Stimulated activated CD4-positive, alpha-beta T cell treated with anti-CD3 and anti-CD28 coated beads, Interleukin-1b, Interleukin-23, amount 100 ng/mL, for 4 hours (primary cell): ENCODE measurements around the gene ABCF2.

Source experiments
- DNase-seq, 2 donors: peaks; one replicate each; pipeline ENCODE4 v3.0.0-alpha.2; 2020; ENCODE audit warnings: low read depth in 2 of 2

Gene ABCF2

DNA sequence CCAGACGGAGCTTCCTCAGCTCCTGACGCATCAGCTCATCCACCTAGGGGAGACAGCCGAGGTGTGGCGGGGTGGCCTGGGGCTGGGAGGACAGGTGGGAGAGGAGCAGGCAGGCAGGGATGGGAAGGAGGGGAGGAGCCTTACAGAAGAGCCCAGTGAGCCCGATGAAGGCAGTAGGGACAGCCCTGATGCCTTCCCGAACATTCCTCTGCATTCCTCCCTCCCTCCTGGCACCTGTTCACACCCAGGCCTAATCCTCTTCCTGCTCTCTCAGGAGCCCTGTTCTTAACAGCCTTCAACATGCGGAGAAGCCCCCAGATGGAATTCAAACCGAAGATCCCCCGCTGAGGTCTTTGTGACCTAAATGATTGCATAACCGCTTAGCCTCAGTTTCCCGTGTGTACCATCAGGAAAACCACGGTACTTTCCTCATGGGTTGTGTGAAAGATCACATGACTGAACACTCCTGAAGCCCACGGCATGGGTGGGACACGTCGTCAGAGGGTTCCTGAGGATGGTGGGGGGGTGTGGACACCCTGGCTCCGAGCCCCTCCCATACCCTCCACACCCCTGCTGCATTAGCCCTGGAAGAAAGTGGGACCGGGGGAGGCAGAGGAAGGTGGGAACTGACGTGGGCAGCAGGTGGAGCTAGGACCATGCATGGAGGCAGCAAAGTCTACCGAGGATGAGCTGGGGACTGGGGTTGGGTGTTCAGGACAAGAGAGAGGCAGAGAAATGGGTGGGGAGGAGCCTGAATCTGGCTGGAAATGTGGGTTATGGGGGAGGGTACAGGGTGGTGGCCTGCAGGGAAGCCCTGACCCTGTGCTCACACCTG is 31.2 kb downstream of the ABCF2 start:
- no peak for DNase-seq

DNA sequence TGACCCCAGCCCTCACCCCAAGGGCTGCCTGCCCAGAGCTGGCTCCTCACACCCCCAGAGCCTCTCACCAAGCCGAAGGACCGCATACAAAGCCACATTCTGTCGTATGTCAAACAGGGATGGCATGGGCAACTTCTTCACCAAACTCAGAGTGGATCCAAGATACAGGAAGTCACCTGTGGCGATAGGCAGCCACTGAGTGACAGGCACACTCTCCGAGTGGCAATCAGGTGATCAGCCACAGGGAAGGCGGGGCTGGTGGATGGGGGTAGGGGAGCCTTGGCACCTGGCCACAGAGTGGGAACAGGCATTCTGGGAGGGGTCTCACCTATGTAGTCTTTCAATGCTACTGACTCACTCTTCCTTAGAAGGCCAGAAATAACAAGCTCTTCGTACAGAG is 32.8 kb downstream of the ABCF2 start:
- DNase-seq = no peak

DNA sequence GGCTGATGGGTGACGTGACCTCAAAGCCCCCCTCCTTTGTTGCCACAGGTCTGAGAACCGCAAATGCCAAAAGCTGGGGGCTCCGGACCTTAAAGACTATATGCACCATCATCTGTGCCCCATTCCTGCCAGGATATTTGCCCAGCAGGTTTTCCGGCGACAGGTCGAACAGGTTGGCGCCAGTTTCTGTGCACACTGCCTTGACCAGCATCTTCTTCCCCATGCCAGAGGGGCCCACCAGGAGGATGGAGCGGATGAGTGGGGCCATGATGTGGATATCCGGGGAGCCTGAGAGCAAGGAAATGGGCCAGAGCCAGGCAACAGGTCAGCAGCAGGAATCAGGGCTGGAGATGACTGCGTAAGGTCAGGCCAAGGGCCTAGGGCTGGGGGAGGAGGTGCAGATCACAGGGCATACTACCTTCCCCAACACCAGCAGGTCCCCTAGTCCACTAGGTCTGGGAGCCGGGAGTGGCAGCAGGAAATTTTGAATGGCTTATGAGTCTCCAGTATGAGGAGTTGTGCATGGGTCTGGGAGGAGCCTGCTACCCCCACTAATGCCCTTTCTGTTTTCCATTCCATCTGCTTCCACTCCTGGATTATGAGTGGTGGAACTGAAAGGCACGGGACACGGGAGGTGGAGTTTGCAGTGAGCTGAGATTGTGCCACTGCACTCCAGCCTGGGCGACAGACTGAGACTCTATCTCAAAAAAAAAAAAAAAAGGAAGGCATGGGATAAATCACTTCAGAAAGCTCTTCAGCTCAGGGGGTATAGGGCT is 33.6 kb downstream of the ABCF2 start:
- DNase-seq = no peak

DNA sequence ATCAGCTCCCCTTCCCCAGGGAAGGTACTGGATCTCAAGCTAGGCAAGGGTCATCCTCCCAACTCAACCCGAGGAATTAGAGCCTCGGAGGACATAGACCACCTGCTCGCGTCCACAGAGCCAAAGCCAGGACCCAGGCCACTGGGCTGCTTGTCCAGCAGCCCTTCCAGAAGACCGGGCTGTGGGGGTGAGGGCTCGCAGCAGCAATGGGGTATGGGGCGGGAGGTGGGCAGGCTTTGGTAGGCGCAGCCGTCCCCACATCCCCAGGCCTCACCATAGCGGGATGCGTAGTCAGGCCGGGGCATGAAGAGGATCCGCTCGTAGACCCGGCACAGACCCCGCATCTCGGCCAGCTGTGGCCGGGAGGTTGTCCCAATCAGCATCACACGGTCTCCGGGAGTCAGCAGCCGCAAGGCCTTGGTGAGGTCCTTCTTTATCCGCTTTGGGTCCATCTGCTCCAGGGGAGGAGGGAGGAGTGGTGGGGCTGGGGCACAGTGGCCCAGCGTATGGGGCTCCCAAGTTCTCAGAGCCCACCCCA is 34.9 kb downstream of the ABCF2 start:
- no peak for DNase-seq

DNA sequence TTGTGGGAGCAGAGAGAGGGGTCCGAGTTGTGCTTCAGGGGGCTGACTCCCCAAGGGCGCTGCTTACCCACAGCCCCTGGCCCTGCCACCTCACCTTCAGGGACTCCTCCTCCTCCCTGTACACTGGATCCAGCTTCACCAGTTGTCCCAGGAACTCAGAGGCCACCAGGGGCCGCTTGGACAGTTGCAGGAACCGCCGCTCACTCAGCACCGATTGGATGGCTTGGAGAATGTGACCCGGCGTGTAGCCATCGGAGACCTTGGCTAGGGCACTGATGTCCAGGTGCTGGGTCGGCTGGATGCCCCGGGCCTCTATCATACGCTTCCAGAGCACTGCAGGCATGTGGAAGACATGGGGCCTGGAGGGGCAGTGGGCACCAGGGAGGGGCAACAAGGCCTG is 35.5 kb downstream of the ABCF2 start:
- DNase-seq = no peak

DNA sequence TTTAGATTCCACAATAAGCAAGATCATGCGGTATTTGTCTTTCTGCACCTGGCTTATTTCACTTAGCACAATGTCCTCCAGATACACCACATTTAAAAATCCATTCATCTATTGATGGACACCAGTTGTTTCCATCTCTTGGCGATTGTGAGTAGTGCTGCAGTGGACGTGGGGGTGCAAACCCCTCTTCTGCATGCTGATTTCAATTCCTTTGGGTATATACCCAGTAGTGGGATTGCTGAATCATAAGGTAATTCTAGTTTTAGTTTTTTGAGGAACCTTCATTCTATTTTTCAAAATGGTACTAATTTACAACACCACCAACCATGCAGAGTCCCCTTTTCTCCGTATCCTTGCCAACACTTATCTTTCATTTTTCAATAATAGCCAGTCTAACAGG is 38.0 kb downstream of the ABCF2 start:
- DNase-seq = no peak

DNA sequence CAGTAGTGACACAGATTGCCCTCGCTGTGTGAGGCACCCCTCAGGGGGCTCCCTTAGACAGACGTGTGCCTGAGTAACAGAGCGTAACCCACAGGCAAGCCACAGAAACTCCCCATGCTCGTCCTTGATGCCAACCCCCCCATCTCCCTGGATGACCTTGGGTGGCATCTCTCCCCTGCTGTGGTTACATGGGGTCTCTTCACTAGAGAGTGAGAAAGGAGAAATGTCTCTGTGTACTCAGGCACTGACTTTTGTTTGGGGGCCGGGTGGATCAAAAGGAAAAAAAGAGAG is 38.8 kb downstream of the ABCF2 start:
- no peak for DNase-seq

DNA sequence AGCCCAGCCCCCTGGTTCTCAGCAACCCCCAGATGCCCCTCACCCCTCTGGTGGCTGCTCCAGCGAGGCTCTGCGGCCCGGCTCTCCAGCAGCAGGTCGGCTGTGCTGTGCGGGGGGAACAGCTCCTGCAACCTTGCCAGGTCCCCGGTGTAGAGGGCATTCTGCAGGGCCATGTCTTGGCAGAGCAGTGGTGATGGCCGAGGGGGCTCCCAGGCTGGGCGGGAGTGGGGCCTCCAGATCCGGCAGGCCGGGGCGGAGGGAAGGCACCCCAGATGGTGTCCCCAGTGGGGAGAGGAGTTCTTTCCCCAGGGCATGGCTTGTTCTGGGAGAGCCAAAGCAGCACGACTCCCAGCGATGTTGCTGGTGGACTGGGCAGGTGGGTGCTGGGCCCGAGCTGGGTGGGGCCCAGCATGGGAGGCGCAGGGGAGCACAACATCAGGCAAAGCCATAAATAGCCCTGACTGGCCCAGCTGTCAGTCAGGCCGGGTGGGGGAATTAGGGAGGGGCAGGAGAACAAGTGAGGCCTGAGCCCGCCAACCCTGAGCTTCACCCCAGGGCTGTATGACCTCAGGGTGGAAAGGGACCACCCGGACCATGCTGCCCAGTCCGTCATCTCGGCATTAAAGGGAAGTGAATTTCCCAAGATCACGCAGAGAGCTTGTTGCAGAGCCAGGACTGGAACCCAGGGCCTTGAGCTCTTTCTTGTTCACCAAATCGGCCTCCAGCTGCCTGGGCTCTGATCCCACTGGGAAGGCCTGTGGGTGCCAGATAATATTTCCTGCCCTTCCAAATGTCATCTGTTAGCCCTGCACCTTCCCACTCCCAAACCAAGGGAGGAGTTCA is 39.4 kb downstream of the ABCF2 start:
- DNase-seq = no peak

DNA sequence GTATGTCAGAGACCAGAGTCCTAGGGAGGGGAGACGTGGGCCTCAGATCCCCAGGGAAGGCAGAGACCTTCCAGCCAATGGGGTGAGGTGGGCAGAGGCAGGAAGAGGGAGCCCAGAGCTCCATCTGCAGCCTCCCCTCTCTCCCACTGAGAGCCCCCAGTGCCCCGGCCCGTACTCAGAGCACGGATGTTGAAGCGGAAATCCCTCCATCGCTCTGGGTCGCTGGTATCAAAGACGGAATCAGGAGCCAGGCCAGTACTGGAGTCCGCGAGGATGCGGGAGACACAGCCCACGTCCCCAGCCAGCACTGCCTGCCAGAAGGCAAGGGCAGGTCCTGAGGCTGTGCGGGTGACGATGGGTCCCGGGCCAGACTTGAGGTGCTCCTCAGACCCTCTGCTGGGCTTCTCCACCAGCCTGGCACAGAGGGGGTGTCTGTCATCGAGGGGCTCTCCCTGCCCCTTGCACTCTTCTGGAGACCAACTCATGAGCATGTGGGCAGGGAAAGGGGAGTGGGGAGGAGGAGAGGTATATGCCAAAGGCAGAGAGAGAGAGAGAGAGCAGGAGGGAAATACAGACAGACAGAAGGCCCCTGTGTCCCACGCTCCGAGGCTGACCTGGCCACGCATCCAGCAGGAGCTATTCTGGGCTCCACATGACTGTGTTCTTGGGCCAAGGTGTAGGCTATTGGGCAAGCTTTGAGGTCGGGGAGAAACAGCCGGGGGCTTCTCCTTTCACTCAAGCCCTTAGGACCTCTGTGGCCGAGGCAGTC is 40.2 kb downstream of the ABCF2 start, which contains the start of gene ASB10:
ASB10 (minus strand) TSS at position 611 of the 769 bp plus-strand sequence; CDS start at position 491, 120 bp downstream.
- no peak for DNase-seq

DNA sequence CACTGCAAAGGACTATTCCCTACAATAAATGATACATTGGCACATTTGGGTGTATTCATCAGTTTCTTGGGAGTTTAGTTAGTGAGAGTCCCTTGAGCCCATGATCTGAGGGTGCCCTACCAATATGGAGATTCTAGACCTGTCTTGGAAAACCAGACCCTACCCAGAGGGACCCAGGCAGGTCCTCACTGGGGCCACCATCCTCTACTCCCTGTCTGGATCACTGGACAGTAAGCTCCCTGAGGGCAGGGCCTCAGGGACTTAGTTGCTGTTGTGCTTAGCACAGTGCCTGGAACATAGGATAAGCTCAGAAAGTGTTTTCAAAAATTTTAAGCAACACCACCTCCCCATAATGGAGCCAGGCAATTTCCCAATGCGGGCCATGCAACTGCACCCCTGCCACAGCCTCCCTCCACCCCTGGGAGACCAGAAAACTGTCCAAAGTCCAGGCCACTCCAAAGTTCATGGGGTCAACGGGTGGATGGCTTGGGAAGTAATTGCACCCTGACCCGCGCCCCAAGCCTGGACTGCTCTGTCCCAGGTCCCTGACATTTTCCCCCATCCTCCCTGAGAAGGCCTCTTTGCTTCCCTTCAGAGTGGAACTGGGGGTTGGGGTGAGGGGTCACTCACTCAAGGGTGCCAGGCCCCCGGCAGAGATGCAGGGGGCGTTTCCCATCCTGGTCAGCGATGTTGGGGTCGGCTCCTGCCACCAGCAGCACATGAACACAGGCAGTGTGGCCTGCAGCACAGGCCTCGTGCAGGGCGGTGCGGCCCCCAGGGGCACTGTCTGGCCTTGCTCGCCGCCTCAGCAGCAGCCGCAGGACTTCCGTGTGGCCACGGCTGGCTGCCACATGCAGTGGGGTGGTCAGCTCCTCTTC is 41.0 kb downstream of the ABCF2 start:
- no peak for DNase-seq

DNA sequence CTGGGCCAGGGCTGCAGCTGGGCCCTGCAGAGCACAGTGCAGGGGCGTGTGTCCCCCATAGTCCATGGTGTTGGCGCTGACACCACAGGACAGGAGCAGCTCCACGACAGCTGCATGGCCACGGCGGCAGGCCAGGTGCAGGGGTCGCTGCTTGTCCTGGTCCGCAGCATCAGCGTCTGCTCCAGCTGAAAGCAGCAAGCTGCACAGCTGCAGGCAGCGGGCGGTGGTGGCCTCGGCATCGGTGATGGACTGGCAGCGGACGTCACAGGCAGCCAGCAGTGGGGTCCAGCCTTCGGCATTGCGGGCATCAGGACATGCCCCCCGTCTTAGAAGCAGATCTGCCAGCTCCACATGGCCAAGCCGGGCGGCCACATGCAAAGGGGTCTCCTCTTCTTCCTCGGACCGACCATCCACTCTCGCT is 46.0 kb downstream of the ABCF2 start:
- DNase-seq = no peak

DNA sequence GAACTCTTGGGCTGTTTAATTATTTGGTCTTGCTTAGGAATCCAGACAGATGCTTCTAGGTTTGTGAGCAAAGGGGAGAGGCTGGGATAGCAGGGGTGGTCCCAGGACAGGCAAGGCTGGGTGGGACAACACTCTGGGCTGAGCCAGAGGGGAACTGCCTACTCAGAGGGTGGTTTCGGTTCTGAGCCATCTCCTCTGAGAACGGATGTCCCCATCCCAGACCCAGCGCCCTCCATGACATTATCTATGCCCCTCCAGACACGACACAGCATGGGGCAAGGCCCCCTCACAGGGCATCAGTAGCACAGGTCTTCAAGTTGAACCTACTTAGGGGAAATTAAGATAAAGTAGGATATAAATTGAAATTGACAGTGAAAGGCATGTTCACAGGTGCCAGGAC is 47.1 kb downstream of the ABCF2 start:
- DNase-seq = no peak

DNA sequence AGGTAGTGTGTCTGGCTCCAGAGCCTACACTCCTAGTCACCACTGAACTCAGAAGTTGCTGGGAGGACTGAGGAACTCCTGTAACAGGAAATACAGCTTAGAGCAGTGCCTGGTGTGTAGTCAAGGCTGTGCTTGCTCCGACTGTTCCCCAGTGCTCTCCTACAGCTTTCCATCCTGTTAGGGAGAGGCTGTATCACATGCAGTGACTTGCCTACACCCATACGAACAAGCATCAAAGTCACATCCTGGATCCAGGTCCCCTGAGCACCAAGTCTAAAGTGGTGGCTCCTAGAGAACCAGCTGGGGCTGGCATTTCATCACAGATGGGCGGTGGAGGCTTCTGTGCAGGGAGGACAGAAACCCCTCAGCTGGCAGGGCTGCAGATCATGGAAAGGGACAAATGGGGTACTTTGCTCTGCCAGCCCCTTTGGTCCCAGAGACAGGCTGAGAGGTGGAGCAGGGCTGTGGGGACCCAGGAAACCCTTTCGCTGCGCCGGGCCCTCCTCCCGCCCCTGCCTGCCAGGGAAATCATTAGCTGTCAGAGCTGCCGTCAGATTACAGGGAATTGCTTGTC is 47.6 kb downstream of the ABCF2 start:
- DNase-seq = no peak

DNA sequence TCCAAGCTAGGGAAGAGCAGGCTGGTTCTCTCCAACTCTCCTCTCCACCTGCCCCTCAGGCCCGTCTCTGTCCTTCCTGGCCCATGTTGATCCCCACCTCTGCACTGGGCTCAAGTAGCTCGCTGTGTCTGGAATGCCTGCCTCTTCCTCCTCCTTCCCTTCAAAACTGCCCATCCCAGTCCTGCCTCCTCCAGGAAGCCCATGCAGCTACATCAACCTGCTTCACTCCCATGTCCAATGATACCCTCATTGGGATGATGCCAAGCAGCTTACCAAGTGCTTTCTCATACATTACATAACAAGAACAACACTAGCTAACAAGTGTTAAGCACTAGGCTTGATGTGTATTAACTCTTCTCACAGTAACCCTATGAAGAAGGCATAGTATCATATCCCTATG is 48.2 kb downstream of the ABCF2 start:
- DNase-seq = no peak

DNA sequence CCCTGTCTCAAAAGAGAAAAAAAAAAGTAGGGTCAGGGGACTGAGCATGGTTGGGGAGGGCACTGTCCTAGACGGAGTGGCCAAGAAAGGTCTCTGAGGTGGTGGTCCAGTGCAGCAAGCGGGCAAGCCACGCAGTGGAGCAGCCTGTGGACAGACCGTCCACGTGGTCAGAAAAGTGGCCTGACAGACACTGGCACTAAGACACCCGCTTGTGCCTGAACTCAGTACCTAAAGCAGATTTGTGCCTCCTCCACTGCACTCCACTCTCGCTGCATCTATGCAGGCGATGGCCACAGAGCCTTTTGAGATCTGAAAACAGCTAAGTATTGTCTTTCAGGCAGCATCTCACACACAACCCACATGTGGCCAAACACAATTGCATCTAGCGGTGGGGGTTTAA is 48.8 kb downstream of the ABCF2 start:
- DNase-seq = no peak

DNA sequence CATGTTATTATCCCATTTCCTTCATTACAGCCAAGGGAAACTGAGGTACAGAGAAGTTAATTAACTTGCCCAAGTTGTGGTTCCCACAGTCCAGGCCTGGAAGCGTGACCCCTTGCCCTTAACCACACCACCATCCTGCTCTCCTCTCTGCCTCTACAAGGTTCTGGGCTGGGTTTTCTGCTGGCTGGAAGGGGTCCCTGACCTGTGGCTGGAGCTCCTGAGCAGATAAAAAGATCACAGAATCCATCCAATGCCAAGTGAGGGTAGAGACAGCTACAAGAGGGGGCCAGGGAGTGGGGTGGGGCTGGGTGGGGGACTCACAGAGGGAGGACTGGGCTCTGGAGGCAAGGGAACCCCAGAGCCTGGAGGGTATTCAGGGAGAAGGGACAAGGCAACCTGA is 49.7 kb downstream of the ABCF2 start:
- no peak for DNase-seq

DNA sequence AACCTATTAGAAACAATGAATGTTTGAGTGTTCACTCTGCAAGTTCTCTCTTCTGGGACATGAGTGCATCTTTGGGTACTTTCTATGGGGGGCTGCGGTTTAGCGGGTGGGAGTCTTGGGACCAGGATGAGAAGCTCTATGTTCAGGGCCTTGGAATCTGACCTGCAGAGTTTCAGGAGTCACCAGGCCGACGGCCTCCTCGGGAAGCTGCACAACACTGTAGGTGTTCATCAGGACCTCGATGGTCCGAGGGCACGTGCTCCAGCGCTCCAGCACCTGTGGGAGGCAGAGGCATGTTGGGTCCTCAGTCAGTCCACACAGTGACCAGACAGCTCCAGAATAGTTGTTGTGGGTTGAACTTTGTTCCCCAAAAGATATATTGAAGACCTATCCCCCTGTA is 50.6 kb downstream of the ABCF2 start:
- DNase-seq = no peak

DNA sequence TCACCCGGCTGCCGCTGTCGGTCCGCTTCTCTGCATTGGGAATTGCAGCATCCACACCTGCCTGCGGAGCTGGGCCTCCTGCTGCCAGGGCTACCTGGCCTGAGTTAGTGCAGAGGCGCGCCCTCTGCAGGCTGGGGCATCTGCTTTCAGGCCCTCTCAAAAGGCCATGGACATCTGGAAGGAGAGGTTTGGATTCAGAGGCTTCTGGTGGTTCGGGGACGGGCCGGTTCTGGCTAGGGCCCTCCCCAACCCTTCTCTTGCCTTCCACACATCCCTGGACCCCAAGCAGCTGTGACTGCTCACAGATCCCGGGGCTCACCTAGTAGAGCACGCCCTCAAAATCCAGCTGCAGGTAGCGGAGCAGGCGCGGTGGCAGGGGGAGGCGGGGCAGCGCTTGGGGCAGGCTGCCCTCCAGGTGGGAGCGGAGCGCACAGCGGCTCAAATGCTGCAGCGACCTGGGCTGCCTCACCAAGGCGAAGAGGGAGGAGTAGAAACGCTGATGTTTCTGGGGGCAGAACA is 51.2 kb downstream of the ABCF2 start:
- DNase-seq = no peak

DNA sequence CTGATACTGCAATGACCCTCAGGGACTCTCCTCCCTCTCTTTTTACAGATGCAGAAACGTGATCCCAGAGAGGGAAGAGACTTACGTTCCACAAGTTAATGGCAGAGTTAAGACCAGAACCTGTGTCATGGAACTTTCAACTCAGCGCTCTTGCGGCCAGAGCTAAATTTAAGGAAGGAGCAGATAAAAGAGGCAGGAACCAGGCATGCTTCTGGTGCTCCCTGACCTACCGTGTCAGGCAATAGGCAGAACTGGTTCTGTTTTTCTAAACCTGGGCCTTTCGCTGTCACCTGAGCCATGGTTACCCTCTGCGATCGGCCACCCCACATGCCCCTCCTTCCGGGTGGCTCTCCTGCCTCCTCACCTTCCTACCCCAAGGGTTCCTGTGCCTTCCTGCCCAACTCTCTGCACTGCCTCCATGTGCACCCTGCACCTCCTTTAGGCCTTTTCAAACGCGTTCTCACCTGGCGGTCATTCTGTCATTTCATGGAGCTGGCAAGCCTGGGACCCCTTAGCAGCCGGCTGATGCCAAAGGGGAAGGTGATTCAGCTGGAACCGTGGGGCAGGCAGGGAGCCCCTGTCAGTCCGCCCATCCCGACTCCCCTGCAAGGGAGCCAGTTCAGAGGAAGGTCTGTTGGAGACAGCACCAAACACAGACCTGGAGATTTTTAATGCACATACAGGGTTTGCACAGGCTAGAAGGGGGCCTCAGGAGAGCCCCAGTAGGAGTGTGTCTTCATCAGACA is 51.8 kb downstream of the ABCF2 start:
- DNase-seq = no peak
